Spleen (tissue), 7 donors: ENCODE results near the gene KRTAP22-1.

ENCODE experiments used
- POLR2AphosphoS5 ChIP-seq, 3 donors: sonication (generic); formaldehyde crosslinking; IDR thresholded peaks; one replicate each; pipeline ENCODE4 v1.5.1; 2017; ENCODE audit warnings: antibody characterized with exemption in 3 of 3
- TF ChIP-seq, protein P1 (sequence below), 11 experiments: fragments of 200-600 bp in 7 of 11; fragments of 450-650 bp in 4 of 11; sonication (generic) in 4 of 11; IDR thresholded peaks in 8 of 11; conservative IDR thresholded peaks in 3 of 11; 1 replicate in 7 of 11; 2 replicates in 4 of 11; pipeline versions ENCODE4 v1.4.0 to v1.8.0; 2016 to 2021; ENCODE audit warnings: antibody characterized with exemption in 11 of 11, inconsistent platforms in 4 of 11, mild to moderate bottlenecking in 1 of 11
- donor health status: DM: no; HTN: no; CAD: no; lungs with moderate emphysema.
- donor health status: DM: no; HTN: no; CAD: no.
- donor health status: DM: no; HTN: no; CAD: no.

DNA sequence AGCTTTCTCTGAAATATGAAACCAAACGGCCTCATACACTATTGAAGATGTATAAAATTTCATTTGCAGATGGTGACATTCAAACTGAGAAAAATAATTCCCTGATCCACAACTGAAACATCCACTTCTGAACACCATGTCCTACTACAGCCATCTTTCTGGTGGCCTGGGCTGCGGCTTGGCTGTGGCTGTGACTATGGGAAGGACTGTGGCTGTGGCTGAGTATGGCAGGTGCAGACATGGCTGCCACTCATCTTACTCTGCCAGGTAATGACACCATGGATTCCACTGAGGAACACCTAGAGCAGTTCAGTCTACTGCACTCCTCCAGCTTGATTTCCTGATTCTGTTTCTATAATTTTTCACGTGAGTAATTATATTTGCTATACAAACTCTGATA is 19.6 kb downstream of the KRTAP22-1 start, which contains the start of gene KRTAP20-4:
- TF ChIP-seq, protein P1, sequence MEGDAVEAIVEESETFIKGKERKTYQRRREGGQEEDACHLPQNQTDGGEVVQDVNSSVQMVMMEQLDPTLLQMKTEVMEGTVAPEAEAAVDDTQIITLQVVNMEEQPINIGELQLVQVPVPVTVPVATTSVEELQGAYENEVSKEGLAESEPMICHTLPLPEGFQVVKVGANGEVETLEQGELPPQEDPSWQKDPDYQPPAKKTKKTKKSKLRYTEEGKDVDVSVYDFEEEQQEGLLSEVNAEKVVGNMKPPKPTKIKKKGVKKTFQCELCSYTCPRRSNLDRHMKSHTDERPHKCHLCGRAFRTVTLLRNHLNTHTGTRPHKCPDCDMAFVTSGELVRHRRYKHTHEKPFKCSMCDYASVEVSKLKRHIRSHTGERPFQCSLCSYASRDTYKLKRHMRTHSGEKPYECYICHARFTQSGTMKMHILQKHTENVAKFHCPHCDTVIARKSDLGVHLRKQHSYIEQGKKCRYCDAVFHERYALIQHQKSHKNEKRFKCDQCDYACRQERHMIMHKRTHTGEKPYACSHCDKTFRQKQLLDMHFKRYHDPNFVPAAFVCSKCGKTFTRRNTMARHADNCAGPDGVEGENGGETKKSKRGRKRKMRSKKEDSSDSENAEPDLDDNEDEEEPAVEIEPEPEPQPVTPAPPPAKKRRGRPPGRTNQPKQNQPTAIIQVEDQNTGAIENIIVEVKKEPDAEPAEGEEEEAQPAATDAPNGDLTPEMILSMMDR (IDR thresholded peaks at IDR 0.05 in 8 of 11, conservative IDR thresholded peaks at IDR 0.05 in 3 of 11), result no peak
- TF ChIP-seq POLR2AphosphoS5 (IDR thresholded peaks at IDR 0.05), result no peak
